Suprapubic skin (tissue), 4 donors: ENCODE measurements around the gene FAM193A. TPM values are rescaled to one million over a fixed set of nuclear protein-coding genes. Genes with fewer than 3 reads are reported as not detected.

Source experiments
- DNase-seq, 2 donors: peaks; one replicate each; pipeline ENCODE4 v3.0.0-alpha.2; 2019; ENCODE audit warnings: low spot score in 2 of 2
- H3K27ac ChIP-seq: fragments of 200-600 bp; sonication (generic); one replicate; pipeline ENCODE4 v1.5.1; 2019
- H3K27me3 ChIP-seq: fragments of 200-600 bp; sonication (generic); one replicate; pipeline ENCODE4 v1.5.1; 2019
- H3K36me3 ChIP-seq: fragments of 200-600 bp; sonication (generic); one replicate; pipeline ENCODE4 v1.5.1; 2019
- H3K4me1 ChIP-seq: fragments of 200-600 bp; sonication (generic); one replicate; pipeline ENCODE4 v1.5.1; 2019
- H3K4me3 ChIP-seq: fragments of 200-600 bp; sonication (generic); one replicate; pipeline ENCODE4 v1.5.1; 2019; ENCODE audit warnings: mild to moderate bottlenecking
- H3K9me3 ChIP-seq: fragments of 200-600 bp; sonication (generic); one replicate; pipeline ENCODE4 v1.5.1; 2019
- EP300 ChIP-seq: sonication (generic); formaldehyde crosslinking; IDR thresholded peaks from one replicate; pipeline ENCODE4 v1.6.1; 2017; ENCODE audit warnings: antibody characterized with exemption
- POLR2A ChIP-seq, 2 donors: fragments of 450-650 bp; IDR thresholded peaks; one replicate each; pipeline ENCODE4 v1.6.1; 2017; ENCODE audit warnings: antibody characterized with exemption in 2 of 2, mild to moderate bottlenecking in 2 of 2, moderate library complexity in 2 of 2
- POLR2AphosphoS5 ChIP-seq, 3 donors: sonication (generic); formaldehyde crosslinking; IDR thresholded peaks; one replicate each; pipeline ENCODE4 v1.6.1; 2017; ENCODE audit warnings: antibody characterized with exemption in 3 of 3
- WGBS: methylation state at CpG from one replicate; pipeline ENCODE4 v1.1.5; 2018; 5-methylcytosine and 5-hydroxymethylcytosine counted together
- total RNA-seq, 4 donors: library from RNA; depleted of rRNA; stranded (reverse); fragments of >200 nt; gene quantifications; one replicate each; pipeline ENCODE4 v1.1.0, GENCODE V29; 2016
- TF ChIP-seq, protein P1 (sequence below), 2 donors: fragments of 200-600 bp in 1 of 2; fragments of 450-650 bp in 1 of 2; sonication (generic) in 1 of 2; IDR thresholded peaks; one replicate each; pipeline ENCODE4 v1.5.1; 2016 to 2019; ENCODE audit warnings: antibody characterized with exemption in 2 of 2, mild to moderate bottlenecking in 1 of 2, moderate library complexity in 1 of 2

FAM193A gene
- total RNA-seq, 4 donors from 2014 or later, result 23.6 to 45.0 (median 29.3) TPM

DNA sequence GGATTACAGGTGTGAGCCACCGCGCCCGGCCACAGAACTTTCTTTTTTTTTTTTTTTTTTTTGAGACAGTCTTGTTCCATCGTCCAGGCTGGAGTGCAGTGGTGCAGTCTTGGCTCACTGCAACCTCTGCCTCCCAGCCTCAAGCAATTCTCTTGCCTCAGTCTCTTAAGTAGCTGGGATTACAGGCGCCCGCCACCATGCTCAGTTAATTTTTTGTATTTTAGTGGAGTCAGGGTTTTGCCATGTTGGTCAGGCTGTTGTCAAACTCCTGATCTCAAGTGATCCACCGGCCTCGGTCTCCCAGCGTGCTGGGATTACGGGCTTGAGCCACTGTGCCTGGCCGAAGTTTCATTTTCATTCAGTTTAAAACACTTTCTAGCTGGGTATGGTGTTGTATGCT is 16.4 kb downstream of the FAM193A start:
- Histone ChIP-seq H3K27me3 (no peaks in the 10 kb centered on the region), H3K4me3 (no peak overlapping the region), H3K27ac (no peak overlapping the region), H3K36me3 (no peaks in the 10 kb centered on the region), H3K9me3 (no peaks in the 10 kb centered on the region), H3K4me1 (no peaks in the 10 kb centered on the region)
- 95% methylated on average over 11 of the region's 11 CpGs for WGBS
- no peak for DNase-seq
- no peak for TF ChIP-seq EP300
- TF ChIP-seq POLR2A (IDR thresholded peaks at IDR 0.05), result no peak

DNA sequence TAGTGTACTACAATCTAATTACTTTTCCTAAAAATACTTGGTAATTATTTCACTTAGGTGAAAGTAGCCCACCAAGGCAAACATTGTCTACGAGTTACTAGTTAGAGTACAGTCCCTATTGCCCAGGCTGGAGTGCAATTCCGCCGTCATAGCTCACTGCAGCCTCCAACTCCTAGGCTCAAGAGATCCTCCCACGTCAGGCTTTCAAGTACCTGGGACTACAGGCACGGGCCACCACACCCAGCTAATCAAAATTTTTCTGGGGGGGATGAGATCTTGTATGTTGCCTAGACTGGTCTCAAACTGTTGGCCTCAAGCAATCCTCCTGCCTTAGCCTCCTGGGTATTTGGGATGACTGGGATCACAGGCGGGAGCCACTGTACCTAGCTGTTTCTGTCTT is 21.9 kb downstream of the FAM193A start:
- no peaks in the 10 kb centered on the region for H3K27me3 ChIP-seq
- no peak overlapping the region for H3K4me3 ChIP-seq
- no peaks in the 10 kb centered on the region for H3K36me3 ChIP-seq
- no peaks in the 10 kb centered on the region for H3K9me3 ChIP-seq
- DNase-seq, result no peak
- no peak overlapping the region for H3K27ac ChIP-seq
- TF ChIP-seq EP300, result no peak
- TF ChIP-seq, protein P1, sequence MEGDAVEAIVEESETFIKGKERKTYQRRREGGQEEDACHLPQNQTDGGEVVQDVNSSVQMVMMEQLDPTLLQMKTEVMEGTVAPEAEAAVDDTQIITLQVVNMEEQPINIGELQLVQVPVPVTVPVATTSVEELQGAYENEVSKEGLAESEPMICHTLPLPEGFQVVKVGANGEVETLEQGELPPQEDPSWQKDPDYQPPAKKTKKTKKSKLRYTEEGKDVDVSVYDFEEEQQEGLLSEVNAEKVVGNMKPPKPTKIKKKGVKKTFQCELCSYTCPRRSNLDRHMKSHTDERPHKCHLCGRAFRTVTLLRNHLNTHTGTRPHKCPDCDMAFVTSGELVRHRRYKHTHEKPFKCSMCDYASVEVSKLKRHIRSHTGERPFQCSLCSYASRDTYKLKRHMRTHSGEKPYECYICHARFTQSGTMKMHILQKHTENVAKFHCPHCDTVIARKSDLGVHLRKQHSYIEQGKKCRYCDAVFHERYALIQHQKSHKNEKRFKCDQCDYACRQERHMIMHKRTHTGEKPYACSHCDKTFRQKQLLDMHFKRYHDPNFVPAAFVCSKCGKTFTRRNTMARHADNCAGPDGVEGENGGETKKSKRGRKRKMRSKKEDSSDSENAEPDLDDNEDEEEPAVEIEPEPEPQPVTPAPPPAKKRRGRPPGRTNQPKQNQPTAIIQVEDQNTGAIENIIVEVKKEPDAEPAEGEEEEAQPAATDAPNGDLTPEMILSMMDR (IDR thresholded peaks at IDR 0.05), result no peak
- no peak for TF ChIP-seq POLR2A (IDR thresholded peaks at IDR 0.05)
- no peak for TF ChIP-seq POLR2AphosphoS5 (IDR thresholded peaks at IDR 0.05)
- no peaks in the 10 kb centered on the region for H3K4me1 ChIP-seq
- 90% methylated on average over 6 of the region's 6 CpGs for WGBS

DNA sequence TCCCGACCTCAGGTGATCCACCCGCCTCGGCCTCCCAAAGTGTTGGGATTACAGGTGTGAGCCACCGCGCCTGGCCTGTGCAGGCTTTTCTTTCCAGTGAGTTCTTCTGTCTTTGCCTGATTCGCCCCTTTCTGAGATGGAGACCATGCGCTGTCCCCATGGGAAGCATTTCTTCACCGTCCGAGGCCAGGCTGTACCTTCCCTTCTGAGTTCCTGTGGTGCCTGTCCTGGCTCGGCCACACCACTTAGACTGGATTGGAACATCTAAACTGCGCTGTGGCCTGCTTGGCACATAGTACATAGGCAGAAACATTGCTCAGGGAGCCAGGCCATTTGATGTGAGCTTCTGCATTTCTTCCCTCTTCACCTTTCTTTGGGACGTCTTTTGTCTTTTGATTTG is 23.7 kb downstream of the FAM193A start:
- WGBS, result 93% methylated on average over 12 of the region's 12 CpGs
- no peak for DNase-seq
- no peak for TF ChIP-seq EP300
- no peak for TF ChIP-seq POLR2AphosphoS5 (IDR thresholded peaks at IDR 0.05)
- no peak for TF ChIP-seq POLR2A (IDR thresholded peaks at IDR 0.05)
- TF ChIP-seq, protein P1 (IDR thresholded peaks at IDR 0.05), result no peak
- Histone ChIP-seq H3K4me3 (no peak overlapping the region), H3K27ac (no peak overlapping the region), H3K4me1 (peaks cover 3% of the 10 kb centered on the region), H3K27me3 (no peaks in the 10 kb centered on the region), H3K9me3 (no peaks in the 10 kb centered on the region), H3K36me3 (no peaks in the 10 kb centered on the region)

DNA sequence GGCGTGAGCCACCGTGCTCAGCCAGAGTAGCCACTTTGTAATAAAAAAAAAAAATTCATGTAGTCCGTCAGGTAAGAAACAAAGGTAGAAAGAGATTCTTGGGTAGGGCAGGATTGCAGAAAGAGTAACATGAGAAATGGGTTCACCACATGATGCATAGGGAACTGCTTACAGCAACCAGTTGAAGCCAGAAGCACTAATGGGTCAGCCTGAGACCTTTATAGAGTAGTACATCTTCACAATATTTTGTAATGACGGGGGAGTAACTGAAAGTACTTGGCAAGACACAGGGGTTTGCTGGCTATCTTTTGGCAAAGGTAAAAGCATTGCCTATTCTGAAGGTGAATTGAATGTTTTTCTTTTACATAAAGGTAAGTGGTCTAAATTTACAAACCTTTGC is 29.1 kb downstream of the FAM193A start:
- TF ChIP-seq, protein P1 (IDR thresholded peaks at IDR 0.05), result no peak
- no peak for TF ChIP-seq EP300
- 92% methylated on average over 4 of the region's 4 CpGs for WGBS
- Histone ChIP-seq H3K36me3 (peaks cover 4% of the 10 kb centered on the region), H3K27ac (no peak overlapping the region), H3K4me1 (peaks cover 9% of the 10 kb centered on the region), H3K9me3 (no peaks in the 10 kb centered on the region), H3K27me3 (no peaks in the 10 kb centered on the region), H3K4me3 (no peak overlapping the region)
- no peak for DNase-seq

DNA sequence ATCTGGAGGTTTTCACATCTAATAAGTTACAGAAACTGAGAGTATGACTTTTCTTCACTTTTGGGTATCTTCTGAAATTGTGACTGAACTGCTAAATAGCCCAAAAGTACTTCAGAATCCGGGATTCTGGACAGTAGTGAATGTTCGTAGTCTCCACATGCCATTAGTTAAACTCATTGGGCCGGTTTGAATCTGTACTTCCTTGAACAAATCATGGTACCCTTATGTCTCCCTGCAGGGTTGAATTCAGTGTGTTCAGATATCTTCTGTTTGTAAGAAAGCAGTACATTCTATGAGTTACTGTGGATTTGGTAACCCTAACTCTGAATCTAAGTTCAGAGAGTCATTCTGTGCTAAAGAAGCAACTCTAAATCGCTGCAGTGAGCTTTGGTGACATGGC is 33.6 kb downstream of the FAM193A start:
- Histone ChIP-seq H3K27me3 (no peaks in the 10 kb centered on the region), H3K4me3 (no peak overlapping the region), H3K4me1 (peaks cover 25% of the 10 kb centered on the region), H3K9me3 (no peaks in the 10 kb centered on the region), H3K27ac (no peak overlapping the region), H3K36me3 (peaks cover 4% of the 10 kb centered on the region)
- no peak for DNase-seq
- 84% methylated on average over 4 of the region's 4 CpGs for WGBS
- TF ChIP-seq POLR2A (IDR thresholded peaks at IDR 0.05), result no peak
- no peak for TF ChIP-seq EP300
- TF ChIP-seq, protein P1 (IDR thresholded peaks at IDR 0.05), result no peak

DNA sequence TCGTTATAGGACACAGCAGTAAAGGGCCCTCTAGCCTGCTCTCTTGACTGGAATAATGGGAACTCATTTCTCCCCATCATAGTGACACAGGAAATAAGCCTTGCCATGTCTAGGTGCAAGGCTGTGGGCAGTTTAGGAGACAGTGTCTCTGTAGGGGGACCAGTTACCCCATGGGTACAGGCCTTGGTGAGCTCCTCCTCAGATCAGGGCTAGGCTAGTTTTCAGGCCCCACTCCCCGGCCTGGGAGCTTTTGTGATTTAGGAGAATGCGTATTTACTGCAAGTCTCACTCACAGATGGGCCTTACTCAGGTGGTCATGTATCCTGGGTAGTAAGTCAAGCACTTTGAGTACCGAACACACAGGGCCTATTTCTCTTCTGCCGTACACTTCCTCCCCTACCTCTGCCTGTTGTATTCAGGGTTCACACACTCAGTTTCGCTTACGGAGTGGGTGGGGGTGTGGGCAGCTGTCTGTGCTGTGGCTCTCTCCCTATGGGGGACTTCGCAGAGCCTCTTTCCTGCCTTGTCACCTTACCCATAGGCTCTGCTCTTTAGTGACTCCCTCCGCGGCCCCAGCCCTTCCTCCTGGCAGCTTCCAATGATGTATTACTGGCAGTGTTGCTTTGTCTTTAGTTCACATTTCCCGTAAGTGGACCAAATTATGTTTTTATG is 34.2 kb downstream of the FAM193A start:
- DNase-seq, result no peak
- peaks cover 25% of the 10 kb centered on the region for H3K4me1 ChIP-seq
- H3K36me3 ChIP-seq, result peaks cover 4% of the 10 kb centered on the region
- no peaks in the 10 kb centered on the region for H3K9me3 ChIP-seq
- H3K4me3 ChIP-seq, result no peak overlapping the region
- peak overlapping the region; percentile 32 for H3K27ac ChIP-seq
- WGBS, result 82% methylated on average over 11 of the region's 11 CpGs
- H3K27me3 ChIP-seq, result no peaks in the 10 kb centered on the region
- no peak for TF ChIP-seq EP300
- no peak for TF ChIP-seq POLR2A (IDR thresholded peaks at IDR 0.05)
- TF ChIP-seq POLR2AphosphoS5 (IDR thresholded peaks at IDR 0.05), result no peak
- TF ChIP-seq, protein P1 (IDR thresholded peaks at IDR 0.05), result no peak
